Spleen (tissue), 11 donors: ENCODE results near the gene TTC23. TPM values are rescaled to one million over a fixed set of nuclear protein-coding genes. Genes with fewer than 3 reads are reported as not detected.
"Not testable (repeated sequence)": the region's sequence is repeated elsewhere in the genome, so short reads cannot be mapped to it uniquely, and the experiment has no call there.

ENCODE experiments used
- DNase-seq: peaks from one replicate; pipeline ENCODE4 v3.0.0-alpha.2; 2020
- H3K27ac ChIP-seq, 8 donors: fragments of 200-600 bp; sonication (generic) in 7 of 8; 1 replicate in 4 of 8; 2 replicates in 4 of 8; pipeline versions ENCODE4 v1.5.0 to v1.8.0; 2016 to 2021; ENCODE audit warnings: inconsistent platforms in 4 of 8, mild to moderate bottlenecking in 4 of 8, moderate library complexity in 1 of 8
- H3K27me3 ChIP-seq, 7 donors: fragments of 200-600 bp; sonication (generic) in 6 of 7; replicated peaks in 1 of 7; 1 replicate in 4 of 7; 2 replicates in 3 of 7; pipeline versions ENCODE4 v1.5.0 to v1.8.0; 2016 to 2021; ENCODE audit warnings: inconsistent platforms in 3 of 7, mild to moderate bottlenecking in 1 of 7
- H3K36me3 ChIP-seq, 6 donors: fragments of 200-600 bp; sonication (generic) in 5 of 6; 1 replicate in 4 of 6; 2 replicates in 2 of 6; pipeline versions ENCODE4 v1.5.0 to v1.8.0; 2016 to 2021; ENCODE audit warnings: inconsistent platforms in 2 of 6
- H3K4me1 ChIP-seq, 6 donors: fragments of 200-600 bp; sonication (generic) in 5 of 6; 1 replicate in 3 of 6; 2 replicates in 3 of 6; pipeline versions ENCODE4 v1.5.0 to v1.8.0; 2016 to 2021; ENCODE audit warnings: inconsistent platforms in 3 of 6
- H3K4me3 ChIP-seq, 8 donors: fragments of 200-600 bp; sonication (generic) in 7 of 8; 1 replicate in 4 of 8; 2 replicates in 4 of 8; pipeline versions ENCODE4 v1.5.0 to v1.8.0; 2016 to 2021; ENCODE audit warnings: inconsistent platforms in 4 of 8, mild to moderate bottlenecking in 4 of 8, moderate library complexity in 2 of 8
- H3K9me3 ChIP-seq, 8 donors: fragments of 200-600 bp; sonication (generic) in 7 of 8; 1 replicate in 4 of 8; 2 replicates in 4 of 8; pipeline versions ENCODE4 v1.5.0 to v1.8.0; 2016 to 2021; ENCODE audit warnings: inconsistent platforms in 4 of 8
- CTCF ChIP-seq, 11 experiments: fragments of 200-600 bp in 7 of 11; fragments of 450-650 bp in 4 of 11; sonication (generic) in 4 of 11; IDR thresholded peaks in 8 of 11; conservative IDR thresholded peaks in 3 of 11; 1 replicate in 7 of 11; 2 replicates in 4 of 11; pipeline versions ENCODE4 v1.4.0 to v1.8.0; 2016 to 2021; ENCODE audit warnings: antibody characterized with exemption in 11 of 11, inconsistent platforms in 4 of 11, mild to moderate bottlenecking in 1 of 11
- POLR2A ChIP-seq, 3 donors: fragments of 450-650 bp; IDR thresholded peaks; one replicate each; pipeline ENCODE4 v1.5.1; 2017; ENCODE audit warnings: antibody characterized with exemption in 3 of 3, mild to moderate bottlenecking in 1 of 3
- POLR2AphosphoS5 ChIP-seq, 3 donors: sonication (generic); formaldehyde crosslinking; IDR thresholded peaks; one replicate each; pipeline ENCODE4 v1.5.1; 2017; ENCODE audit warnings: antibody characterized with exemption in 3 of 3
- WGBS, 5 donors: extraction: QIAGEN DNeasy Blood & Tissue Kit in 3 of 5; methylation state at CpG; one replicate each; pipeline versions ENCODE4 v1.1.5 to v1.1.7; 2013 to 2018; 5-methylcytosine and 5-hydroxymethylcytosine counted together
- intact Hi-C: fragments of 100-400 bp; cut with DNase I; formaldehyde crosslinking; loops from one replicate; pipeline ENCODE4 v1.15.0; 2023; ENCODE audit warnings: low total_unique reads
- polyA plus RNA-seq, 3 donors: library from polyadenylated mRNA; stranded (reverse); fragments of 200-250 nt; gene quantifications; one replicate each; pipeline ENCODE4 v1.2.1, GENCODE V29; 2013
- total RNA-seq, 7 donors: library from RNA; depleted of rRNA in 3 of 7; stranded (reverse); fragments of >200 nt in 3 of 7; fragmentation: NEBNext Ultra II Directional in 4 of 7; extraction: Animal tissue kit (Norgen Biotek cat#: 25700) in 4 of 7; gene quantifications; one replicate each; pipeline versions ENCODE4 v1.1.0 to v1.2.1, GENCODE V29; 2016 to 2021
- donor health status: healthy with polysubstance abuse.
- donor health status: DM: no; HTN: no; CAD: no; lungs with moderate emphysema.
- donor health status: DM: no; HTN: no; CAD: no.
- donor health status: Bipolar disorder and iron deficiency.
- donor health status: healthy.
- donor health status: DM: no; HTN: no; CAD: no.
- donor health status: DM: yes; HTN: yes; CAD: no.

TTC23 gene
- total and polyA plus RNA-seq, 10 donors: 3.6 to 17.0 (median 12.0) TPM

- no peaks in the 10 kb centered on the region for H3K9me3 ChIP-seq
- intact Hi-C loops: no loop called here
- H3K4me3 ChIP-seq: no peak overlapping the region
- TF ChIP-seq CTCF (IDR thresholded peaks at IDR 0.05 in 8 of 11, conservative IDR thresholded peaks at IDR 0.05 in 3 of 11) (no peak), POLR2A (IDR thresholded peaks at IDR 0.05) (no peak), POLR2AphosphoS5 (IDR thresholded peaks at IDR 0.05) (no peak)
- peaks cover 0 to 26% (median 12%) of the 10 kb centered on the region in 6 donors for H3K4me1 ChIP-seq
- no peak overlapping the region for H3K27ac ChIP-seq
- WGBS, 5 donors: 87 to 94% (median 94%) methylated on average over 4 of the region's 4 CpGs
- H3K36me3 ChIP-seq: peaks cover 0 to 9% (median 0%) of the 10 kb centered on the region in 6 donors
- DNase-seq: no peak
- H3K27me3 ChIP-seq: no peaks in the 10 kb centered on the region
Observed at GRCh38 chr15:99244306-99244705, 5.1 kb downstream of the TTC23 start.

- intact Hi-C loops: no loop called here
Observed at GRCh38 chr15:99241752-99242151, 7.6 kb downstream of the TTC23 start.

GRCh38 chr15:99239545-99240198, 9.7 kb downstream of the TTC23 start:
- Histone ChIP-seq H3K4me3 (no peak overlapping the region), H3K36me3 (peaks cover 0 to 9% (median 0%) of the 10 kb centered on the region in 6 donors), H3K27ac (no peak overlapping the region), H3K27me3 (no peaks in the 10 kb centered on the region), H3K9me3 (no peaks in the 10 kb centered on the region), H3K4me1 (peaks cover 0 to 8% (median 0%) of the 10 kb centered on the region in 6 donors)
- intact Hi-C loops: no loop called here
- DNase-seq: no peak
- no peak for TF ChIP-seq POLR2A (IDR thresholded peaks at IDR 0.05)
- no peak for TF ChIP-seq POLR2AphosphoS5 (IDR thresholded peaks at IDR 0.05)
- no peak for TF ChIP-seq CTCF (IDR thresholded peaks at IDR 0.05 in 8 of 11, conservative IDR thresholded peaks at IDR 0.05 in 3 of 11)
- WGBS, 5 donors: 51 to 73% (median 61%) methylated on average over 1 of the region's 1 CpG

More at GRCh38 chr15:99241752-99242151, 7.6 kb downstream of the TTC23 start:
- DNase-seq: no peak
- H3K27me3 ChIP-seq: no peaks in the 10 kb centered on the region
- no peak overlapping the region for H3K27ac ChIP-seq
- no peaks in the 10 kb centered on the region for H3K9me3 ChIP-seq
- TF ChIP-seq POLR2AphosphoS5 (IDR thresholded peaks at IDR 0.05) (no peak), CTCF (IDR thresholded peaks at IDR 0.05 in 8 of 11, conservative IDR thresholded peaks at IDR 0.05 in 3 of 11) (no peak), POLR2A (IDR thresholded peaks at IDR 0.05) (no peak)
- H3K4me1 ChIP-seq: peaks cover 0 to 8% (median 0%) of the 10 kb centered on the region in 6 donors
- 85 to 93% (median 88%) methylated on average over 9 of the region's 9 CpGs for WGBS, 5 donors
- peaks cover 0 to 9% (median 0%) of the 10 kb centered on the region in 6 donors for H3K36me3 ChIP-seq
- no peak overlapping the region for H3K4me3 ChIP-seq

GRCh38 chr15:99238849-99239248, 10.5 kb downstream of the TTC23 start:
- TF ChIP-seq POLR2A (IDR thresholded peaks at IDR 0.05) (no peak), CTCF (IDR thresholded peaks at IDR 0.05 in 8 of 11, conservative IDR thresholded peaks at IDR 0.05 in 3 of 11) (no peak), POLR2AphosphoS5 (IDR thresholded peaks at IDR 0.05) (no peak)
- WGBS, 5 donors: 75 to 100% (median 91%) methylated on average over 3 of the region's 3 CpGs
- no peaks in the 10 kb centered on the region for H3K9me3 ChIP-seq
- intact Hi-C loops: no loop called here
- DNase-seq: no peak
- H3K4me3 ChIP-seq: no peak overlapping the region
- no peaks in the 10 kb centered on the region for H3K27me3 ChIP-seq
- H3K4me1 ChIP-seq: peaks cover 0 to 8% (median 0%) of the 10 kb centered on the region in 6 donors
- H3K36me3 ChIP-seq: peaks cover 0 to 9% (median 0%) of the 10 kb centered on the region in 6 donors
- no peak overlapping the region for H3K27ac ChIP-seq

- H3K9me3 ChIP-seq, H3K27me3 ChIP-seq, H3K27ac ChIP-seq, intact Hi-C loops, H3K36me3 ChIP-seq, DNase-seq, H3K4me3 ChIP-seq, H3K4me1 ChIP-seq: not testable (repeated sequence)
- WGBS, 5 donors: 82 to 96% (median 95%) methylated on average over 6 of the region's 6 CpGs
Observed at GRCh38 chr15:99234160-99234559, 15.2 kb downstream of the TTC23 start.
